HS-27A (cell line): ENCODE data around the gene GDF2.

Source experiments
- DNase-seq: peaks from one replicate; pipeline ENCODE4 v3.0.0-alpha.2; 2012; ENCODE audit warnings: low read depth, missing footprints

Gene GDF2

DNA sequence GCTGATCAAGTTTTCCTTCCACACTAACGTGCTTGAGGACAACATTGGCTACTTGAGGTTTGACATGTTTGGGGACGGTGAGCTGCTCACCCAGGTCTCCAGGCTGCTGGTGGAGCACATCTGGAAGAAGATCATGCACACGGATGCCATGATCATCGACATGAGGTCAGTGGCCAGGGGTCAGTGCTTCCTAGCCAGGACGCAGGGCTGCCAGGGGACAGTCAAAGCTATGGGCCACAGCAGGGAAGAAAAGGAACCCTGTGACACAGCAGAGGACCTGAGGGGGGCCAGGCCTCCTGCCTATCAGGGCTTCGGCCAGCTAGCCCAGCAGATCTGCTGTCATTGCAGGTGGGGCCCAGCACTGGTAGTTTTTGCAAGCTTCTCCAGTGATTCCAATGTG is 31.1 kb downstream of the GDF2 start:
- DNase-seq = no peak

DNA sequence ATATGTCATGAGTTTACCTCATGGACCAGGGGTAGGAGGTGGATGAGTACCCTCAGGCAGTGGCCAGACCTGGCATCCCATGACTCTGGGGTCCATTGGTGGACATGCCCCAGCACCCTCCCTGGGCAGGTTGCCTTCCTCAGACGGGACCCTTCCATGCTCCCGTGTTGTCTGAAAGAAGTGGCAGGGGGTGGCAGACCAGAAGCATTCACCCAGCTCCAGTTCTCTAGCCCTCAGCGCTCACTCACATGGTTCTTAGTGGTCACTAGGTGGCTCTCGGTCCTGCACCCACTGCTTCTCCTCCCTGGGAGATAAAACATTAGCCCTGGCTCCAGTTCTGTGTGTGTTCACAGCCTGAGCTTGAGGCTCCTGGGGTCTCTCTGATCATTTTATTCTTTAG is 31.9 kb downstream of the GDF2 start:
- no peak for DNase-seq

DNA sequence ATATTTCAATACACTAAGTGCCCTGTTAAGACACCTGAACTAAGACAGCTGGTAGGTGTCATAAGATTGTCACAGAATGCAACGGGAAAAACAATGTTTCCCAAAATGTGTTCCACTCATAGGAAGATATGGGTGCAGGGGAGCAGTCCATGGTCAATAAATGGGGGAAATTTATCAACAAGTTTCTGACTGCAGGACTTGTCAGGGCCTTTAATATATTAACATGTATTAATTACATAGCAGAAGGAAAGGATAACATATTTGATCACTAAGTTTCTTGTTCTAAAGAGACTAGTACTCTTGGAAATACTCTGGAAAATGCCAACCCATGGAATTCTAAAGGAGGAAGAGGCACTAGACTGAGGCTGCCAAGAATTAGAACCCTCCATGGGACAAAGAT is 32.6 kb downstream of the GDF2 start:
- DNase-seq = no peak

DNA sequence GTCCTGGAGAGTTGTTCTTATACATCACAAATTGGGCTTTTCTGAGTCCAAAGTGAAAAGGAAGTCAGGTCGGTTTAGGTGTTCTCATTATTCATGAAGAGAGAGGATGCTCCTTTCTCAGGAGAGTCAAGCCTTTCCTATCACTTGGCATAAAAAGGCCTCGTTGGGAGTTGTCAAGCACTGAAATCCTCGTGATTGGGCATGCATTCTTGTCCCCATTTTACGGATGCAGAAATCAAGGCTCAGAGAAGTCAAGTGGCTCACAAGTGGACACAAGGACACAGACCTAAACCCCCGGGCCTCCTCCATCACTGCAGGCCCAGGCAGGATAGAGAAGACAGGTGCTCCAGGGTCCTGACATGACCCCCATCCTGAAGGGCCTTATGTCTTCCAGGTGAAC is 34.5 kb downstream of the GDF2 start:
- DNase-seq = no peak

DNA sequence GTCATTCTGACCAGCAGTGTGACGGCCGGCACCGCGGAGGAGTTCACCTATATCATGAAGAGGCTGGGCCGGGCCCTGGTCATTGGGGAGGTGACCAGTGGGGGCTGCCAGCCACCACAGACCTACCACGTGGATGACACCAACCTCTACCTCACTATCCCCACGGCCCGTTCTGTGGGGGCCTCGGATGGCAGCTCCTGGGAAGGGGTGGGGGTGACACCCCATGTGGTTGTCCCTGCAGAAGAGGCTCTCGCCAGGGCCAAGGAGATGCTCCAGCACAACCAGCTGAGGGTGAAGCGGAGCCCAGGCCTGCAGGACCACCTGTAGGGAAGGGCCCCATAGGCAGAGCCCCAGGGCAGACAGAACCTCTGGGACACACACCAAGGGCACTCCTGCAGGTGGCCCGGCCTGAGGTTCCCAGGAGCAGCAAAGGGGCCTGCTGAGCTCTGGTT is 34.9 kb downstream of the GDF2 start:
- no peak for DNase-seq

DNA sequence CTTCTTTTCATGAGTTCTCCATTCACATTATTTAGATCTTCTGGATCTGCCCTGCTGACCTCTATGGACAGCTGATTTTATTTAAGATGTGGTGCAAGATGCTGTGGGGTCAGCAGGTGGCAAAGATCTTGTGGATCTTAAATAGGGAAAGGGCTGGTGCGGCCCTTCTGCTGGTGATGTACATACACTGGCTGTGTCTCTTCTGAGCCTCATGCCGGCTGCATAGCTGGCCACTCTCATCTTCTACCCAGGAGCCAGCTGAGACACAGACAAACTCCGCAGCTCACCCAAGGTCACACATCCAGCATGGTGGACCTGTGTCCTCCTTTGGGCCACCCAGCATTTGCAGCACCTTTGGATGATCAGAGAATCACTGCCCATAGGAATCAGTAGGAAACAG is 35.7 kb downstream of the GDF2 start:
- no peak for DNase-seq

DNA sequence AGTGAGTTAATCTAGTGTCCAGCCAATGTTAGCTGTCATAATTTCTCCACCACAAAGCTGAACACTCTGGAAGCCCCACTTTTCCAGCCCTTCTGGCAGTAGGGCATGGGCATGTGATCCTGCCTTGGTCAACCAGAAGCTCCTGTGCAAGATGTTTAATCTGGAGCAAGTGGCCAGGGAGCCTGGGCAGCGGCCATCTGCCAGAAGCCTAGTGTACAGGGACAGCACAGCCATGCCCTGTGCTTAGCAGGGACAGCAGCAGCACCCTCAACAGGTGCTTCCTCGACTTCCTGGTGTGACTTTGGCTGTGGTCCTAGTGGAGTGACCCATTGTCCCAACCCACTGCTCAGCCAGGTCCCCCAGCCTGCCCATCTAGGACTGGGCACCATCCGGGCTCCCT is 36.2 kb downstream of the GDF2 start:
- no peak for DNase-seq

DNA sequence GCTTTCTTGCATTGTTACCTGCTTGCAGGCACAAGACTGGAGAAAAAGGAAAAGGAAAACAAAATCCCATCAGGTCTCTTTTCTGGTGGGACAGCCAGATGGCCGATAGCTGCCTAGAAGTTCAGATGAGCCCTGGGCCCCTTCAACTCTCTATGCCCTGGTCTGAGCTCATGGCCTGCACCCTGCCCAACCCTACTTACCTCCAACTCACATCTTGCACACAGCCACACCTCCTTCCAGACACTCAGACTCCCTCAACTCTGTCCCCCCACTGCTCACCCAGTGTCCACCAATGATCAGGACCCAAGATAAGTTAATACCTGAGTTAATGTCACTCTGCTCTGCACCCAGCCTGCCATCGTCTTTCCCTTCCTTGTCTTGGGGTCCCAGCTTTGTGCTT is 36.8 kb downstream of the GDF2 start:
- no peak for DNase-seq

DNA sequence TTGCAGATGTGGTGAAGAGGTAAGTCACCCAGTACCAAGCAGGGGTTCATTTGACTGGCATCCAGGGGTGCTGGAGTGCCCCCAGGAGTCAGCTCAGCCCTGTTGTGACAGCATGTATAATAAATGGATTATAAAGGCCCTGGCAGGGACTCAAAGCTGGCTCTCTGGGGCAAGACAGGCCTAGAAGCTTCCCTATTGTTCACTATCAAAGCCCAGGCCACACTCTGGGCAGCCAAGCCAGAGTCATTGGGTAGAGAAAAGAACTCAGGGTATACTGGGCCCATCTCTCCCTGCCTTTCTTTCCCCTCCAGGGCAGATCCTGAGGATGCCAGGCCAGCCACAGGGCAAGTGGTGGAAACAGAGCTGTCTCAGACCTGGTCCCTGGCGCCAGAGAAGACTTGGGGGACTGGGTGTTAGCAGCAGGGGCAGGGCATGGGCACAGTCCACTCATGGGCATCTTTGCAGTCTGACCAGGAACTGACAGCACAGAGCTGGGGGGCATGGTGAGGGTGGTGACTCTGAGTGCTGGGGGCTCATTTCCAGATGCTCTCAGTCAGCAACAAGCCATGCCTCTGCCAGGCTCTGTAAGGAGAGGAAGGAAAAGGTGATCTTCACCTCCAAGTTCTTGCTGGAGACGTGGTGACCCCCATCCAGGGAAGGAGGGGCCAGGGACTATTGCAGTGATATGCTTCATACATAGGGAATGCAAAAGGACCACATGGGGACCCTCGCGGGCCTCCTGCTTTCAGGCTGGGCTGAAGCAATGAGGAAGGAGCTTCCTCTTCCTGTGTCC is 37.6 kb downstream of the GDF2 start:
- no peak for DNase-seq

DNA sequence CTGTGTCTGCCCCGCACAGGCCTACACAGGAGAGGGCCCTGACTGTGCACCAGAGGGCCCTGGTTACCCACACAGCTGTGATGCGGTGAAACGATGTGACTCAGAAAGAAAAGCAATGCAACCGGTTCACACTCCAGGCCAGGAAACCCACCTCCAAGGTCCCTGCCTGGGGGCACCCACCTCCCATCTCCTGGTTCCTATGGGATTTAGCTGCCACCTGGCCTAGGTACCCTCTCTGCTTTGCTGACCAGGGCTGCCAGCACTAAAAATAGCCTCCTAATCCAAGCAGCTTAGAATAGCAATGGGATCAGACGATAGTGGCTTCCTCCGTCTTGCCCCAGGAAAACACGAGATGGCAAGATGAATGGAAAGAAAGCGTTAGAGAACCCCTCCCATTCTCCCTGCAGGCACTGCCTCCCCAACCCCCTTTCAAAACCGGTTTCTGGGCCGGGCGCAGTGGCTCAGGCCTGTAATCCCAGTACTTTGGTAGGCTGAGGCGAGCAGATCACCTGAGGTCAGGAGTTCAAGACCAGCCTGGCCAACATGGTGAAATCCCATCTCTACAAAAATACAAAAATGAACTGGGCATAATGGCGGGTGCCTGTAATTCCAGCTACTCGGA is 38.3 kb downstream of the GDF2 start:
- DNase-seq = no peak

DNA sequence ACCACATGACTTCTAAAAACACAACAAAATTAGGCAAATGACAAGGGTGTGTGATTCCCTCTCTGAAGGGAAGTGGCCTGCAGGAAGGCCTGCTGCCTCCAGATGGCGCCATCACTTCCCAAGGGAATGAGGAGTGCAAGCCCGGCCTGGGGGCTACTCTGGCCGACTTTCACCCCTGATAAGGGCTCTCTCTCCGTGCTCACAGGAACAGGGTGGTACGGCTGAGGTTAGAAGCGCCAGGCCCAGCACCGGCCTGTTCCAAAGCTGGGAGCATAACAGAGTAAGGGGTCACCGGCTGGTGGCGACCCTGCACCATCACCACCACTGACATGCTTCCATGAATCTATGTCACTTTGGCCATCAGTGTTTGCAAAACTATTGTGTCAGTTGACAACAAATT is 39.0 kb downstream of the GDF2 start:
- DNase-seq = no peak

DNA sequence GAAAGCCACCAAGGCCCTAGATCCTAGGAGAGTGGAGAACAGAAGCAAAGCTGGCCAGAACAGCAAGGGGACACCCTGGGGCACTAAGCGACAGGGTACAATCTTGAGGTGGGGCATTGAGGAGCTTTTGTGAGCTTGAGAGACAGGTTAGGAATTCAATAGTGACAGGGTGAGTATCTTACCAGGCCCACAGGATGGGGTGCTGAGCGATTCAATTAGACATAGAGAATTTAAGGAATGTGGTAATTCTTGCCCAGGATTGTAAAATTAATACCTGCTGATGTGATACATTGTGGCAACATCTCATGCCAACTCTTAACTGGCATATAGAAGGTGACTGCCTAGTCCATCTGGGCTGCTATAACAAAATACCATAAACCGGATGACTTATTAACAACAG is 39.9 kb downstream of the GDF2 start:
- no peak for DNase-seq

DNA sequence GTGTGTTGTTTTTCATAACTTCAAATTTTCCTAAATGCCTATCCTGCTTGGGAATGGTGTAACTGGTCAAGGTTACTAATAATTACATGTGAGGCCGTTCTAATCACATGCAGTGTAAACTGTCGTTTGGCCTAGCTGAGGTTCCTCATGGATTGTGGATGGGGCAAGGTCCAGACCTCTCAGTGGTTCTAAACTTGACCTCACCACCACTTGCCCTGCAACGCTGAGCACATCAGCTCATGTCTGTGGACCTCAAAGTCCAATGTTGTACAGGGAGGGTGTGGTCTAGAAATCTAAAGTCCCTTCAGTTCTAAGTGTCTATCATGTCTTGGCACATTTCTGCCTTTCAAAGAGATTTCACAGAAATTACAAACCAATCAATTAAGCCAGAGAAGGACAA is 41.5 kb downstream of the GDF2 start:
- DNase-seq = no peak

DNA sequence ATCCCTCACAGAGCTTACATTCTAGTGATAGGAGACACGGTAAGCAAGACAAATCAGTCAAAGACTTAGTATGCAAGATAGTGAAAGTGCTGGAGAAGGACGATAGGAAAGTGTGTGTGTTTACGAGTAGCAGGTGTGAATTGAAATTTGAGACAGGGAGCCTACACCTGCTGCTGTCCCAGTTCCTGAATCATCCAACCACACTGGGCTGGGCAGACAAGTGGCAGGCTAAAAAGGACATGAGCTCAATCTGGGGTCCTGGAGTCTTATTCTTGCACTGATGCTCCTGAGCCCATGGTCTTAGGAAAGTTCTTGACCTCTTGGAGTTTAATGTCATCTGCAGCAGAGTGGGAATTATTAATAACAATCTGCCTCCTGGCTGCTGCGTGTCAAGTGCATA is 42.1 kb downstream of the GDF2 start:
- no peak for DNase-seq

DNA sequence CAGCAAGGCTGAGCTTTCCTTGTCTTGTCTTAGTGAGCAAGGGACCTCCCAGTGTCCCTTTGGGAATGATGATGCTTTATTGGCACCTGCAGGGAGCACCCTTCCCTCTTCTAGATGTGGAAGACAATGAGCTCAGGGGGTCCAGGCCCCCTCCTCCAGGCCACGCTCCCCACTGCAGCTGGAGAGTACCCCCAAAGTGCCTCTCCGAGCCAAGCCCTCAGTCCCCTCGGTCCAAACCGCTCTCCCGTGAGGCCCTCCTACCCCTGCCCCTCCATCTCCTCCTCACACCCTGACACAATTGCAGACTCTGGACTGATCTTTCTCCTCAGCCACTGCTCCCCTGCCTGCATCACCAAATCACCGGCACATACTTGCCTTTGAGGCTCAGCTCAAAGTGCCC is 42.7 kb downstream of the GDF2 start:
- DNase-seq = no peak

DNA sequence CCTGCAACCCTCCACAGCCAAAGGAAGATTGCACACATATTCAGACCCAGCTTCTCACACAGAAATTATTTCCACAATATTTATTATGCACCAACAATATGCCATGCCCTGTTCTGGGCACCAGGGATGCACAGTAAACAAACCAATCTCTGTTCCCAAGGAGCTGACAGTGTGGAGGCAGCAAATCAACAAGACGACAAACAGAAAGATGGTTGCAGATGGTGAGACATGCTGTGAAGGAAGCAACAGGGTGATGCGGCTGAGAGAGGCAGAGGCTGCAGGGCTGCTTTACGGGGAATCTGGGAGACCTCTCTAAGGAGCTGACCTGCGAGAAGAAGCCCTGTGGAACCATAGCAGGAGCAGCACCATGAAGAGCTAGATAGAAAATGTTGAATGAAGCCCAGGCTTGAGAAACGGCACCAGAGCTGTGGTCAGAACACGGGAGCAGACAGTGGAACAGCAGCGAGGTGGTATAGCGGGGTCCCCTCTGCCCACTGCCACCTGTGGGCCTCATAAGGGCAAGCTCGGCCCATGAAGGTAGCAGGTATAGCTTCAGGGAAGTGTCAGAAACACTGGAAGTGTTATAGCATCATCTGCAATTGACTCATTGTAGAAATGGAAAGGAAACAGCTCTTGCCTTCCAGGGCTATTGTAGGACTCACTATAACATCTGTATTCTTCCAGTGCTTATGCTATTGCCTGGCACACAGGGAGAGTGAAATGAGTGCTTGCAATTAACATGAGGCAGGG is 43.4 kb downstream of the GDF2 start:
- no peak for DNase-seq

DNA sequence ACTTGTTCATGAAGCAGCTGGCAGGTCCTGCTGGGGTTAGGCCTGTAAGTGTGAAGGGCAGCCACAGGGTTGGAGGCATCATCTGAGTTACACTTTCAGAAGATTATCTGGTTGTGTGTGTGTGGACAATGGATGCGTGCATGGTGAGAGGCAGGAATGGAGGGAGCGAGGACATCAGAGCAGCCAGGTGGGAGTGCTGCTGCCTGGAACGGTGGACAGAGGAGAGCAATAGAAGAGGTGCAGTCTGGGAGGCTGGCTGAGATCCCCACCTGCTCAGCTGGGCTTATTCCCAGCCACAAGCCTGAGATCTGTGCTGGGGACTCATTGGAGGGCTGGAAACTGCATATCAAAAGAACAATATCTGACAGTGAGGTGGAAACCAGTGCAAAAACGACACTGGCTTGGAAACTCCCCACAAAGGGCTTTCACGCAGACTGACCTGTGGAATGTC is 44.0 kb downstream of the GDF2 start:
- DNase-seq = no peak

DNA sequence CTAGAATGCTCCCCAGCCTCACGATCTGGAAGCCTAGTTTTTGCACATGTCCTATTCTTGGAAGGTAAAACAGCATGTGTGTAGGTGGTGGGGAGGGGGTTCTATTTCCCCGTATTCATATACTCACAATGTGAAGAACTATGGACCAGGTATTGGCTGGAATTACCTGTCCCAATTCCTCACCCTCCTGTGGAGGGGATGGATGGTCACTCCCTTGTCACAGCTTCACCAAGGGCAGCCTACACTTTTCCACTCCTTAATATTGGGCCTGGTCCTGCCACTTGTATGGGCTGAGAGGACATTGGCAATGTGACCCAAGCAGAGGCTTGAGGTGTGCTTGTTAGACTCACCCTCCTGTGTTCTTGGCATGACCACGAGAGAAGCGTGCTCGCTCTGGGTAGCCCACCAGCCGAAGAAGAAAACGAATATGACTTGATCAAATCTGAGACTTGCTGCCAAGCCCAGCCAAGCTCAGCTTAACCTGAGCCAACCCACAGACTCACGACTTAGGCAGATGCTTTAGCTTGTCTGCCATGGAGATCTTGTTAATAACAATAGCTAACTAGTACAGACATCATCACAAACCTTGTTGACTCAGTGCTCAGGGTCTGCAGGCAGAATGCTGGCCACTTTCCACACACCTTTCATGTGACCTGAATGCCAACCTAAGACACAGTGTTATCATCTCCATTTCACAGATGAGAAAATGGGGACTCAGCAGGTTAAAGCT is 44.6 kb downstream of the GDF2 start:
- no peak for DNase-seq

DNA sequence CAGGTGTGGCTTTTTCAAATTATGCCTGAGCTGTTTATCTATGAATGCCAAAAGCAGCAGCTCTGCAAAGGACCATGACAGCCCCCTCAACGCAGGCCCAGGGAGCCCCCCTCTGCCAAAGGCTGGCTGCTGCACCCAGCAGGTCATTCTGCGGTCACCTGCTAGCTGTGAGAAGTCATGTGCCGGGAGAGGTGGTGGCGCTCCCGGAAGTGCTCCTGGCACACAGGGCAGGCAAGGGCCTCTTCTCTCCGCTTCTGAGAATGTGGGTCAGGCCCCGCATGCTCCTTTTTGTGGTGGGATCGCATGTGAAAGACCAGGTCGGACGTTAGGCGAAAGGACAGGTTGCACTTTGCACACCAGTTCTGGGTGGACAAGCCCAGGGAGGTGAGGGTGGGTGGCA is 45.4 kb downstream of the GDF2 start:
- DNase-seq = no peak

DNA sequence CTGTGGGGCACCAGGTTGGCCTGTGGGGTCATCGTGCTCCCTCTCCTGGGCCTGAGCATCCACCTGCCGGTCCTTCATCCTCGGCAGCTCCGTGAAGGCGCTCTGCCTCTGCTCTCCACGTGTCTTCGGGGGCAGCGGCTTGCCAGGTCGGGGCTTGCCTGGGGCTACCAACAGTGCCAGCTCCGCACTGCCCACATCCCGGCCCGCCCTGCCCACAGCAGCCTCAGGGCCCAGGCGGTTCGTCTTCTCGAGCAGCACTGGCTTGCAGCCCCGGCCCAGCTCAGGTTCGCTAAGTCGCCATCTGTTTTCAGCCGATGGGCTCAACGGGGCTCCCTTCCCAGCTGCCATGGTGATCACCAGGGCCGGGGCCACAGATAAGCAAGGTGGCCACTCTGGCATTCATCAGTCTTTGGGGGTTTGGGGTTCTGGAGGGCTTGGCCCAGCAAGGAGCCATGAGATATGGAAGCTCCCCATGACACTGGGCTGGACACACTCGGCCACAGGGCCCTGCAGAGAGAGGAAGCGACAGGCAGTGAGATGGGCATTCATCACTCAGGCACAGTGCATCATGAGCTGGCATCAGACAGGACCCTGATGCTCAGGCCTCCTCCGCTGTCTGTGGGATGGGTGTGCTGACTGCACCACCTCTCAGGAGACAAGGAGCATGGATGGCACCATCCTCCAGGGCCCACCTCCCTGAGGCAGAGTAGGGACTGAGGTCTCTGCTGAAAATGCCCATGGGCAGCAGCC is 46.4 kb downstream of the GDF2 start:
- no peak for DNase-seq

DNA sequence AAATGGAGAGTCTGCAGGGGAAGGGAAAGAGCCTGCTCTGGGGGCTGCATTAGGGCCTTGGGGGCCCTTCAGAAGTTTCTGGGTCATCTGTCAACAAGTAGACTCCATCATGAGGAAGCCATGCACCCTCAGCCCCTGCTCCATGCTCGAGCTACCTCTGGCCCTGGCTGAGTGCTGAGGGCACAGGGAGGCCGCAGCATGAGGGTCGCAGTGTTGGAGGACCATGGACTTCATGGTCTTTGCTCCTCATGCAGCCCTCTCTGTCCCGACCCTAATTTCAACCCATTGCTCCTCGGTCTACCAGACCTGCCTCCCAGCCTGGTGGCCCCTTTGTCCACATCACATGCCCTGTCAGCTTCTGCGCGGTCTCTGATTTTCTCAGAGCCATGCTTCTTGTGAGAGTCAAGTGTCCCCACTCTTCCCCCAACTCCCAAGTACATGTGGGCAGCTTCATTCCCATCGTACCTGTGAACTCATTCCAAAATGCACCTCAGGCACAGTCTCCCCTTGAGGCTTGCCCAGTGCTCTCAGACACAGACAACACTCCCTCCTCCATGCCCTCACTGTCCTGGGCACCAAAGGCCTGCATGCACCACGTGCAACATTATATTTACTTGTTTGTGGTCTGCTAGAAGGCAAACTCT is 47.1 kb downstream of the GDF2 start:
- no peak for DNase-seq
